ENCODE results near the gene HIRA.

DNA sequence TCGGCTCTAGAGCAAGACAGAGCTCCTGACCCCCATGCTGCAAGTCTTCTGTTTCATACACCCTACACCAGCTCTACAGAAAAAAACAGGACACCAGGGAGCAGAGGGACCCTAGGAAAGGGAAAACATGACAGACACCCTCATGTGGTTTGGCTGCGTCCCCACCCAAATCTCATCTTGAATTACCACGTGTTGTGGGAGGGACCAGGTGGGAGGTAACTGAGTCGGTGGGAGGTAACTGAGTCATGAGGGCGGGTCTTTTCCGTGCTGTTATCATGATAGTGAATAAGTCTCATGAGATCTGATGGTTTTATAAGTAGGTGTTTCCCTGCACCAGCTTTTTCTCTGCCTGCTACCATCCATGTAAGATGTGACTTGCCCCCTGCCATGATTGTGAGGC, 22.6 kb upstream of the HIRA start:
- no peak for TF ChIP-seq EP300 (IDR thresholded peaks at IDR 0.05)
- TF ChIP-seq, protein P1, sequence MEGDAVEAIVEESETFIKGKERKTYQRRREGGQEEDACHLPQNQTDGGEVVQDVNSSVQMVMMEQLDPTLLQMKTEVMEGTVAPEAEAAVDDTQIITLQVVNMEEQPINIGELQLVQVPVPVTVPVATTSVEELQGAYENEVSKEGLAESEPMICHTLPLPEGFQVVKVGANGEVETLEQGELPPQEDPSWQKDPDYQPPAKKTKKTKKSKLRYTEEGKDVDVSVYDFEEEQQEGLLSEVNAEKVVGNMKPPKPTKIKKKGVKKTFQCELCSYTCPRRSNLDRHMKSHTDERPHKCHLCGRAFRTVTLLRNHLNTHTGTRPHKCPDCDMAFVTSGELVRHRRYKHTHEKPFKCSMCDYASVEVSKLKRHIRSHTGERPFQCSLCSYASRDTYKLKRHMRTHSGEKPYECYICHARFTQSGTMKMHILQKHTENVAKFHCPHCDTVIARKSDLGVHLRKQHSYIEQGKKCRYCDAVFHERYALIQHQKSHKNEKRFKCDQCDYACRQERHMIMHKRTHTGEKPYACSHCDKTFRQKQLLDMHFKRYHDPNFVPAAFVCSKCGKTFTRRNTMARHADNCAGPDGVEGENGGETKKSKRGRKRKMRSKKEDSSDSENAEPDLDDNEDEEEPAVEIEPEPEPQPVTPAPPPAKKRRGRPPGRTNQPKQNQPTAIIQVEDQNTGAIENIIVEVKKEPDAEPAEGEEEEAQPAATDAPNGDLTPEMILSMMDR (IDR thresholded peaks at IDR 0.05), result no peak
